AG10803 (cell line): ENCODE results near the gene TMEM108.

Source experiments
- DNase-seq: peaks from one replicate; pipeline ENCODE4 v3.0.0; 2010; ENCODE audit warnings: low read depth
- H3K4me3 ChIP-seq: 2 replicates; pipeline ENCODE4 v1.5.1; 2011; ENCODE audit warnings: mild to moderate bottlenecking, low read length, control low read depth
- TF ChIP-seq, protein P1 (sequence below): conservative IDR thresholded peaks from 2 replicates; pipeline ENCODE4 v1.5.1; 2011; ENCODE audit warnings: mild to moderate bottlenecking, low read length, control low read depth, inconsistent platforms

TMEM108 gene

DNA sequence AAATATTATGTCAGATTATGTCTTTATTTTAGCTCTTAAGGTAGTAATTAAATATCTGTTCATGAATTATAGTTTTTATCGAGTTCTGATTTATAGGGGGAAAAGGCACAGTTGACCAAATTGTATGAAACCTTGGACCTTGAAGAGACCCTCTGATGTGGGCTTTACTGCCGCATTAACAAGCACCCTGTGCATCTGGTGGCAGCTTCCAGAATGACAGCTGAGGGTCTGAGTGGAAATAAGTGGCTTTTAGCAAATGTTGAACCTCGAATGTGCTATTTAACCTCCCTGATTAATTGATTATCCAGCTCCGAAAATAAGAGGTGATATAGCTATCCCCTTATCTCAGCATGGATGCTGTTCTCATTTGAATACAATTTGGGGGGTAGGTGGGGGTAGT is 87.0 kb downstream of the TMEM108 start:
- TF ChIP-seq, protein P1, sequence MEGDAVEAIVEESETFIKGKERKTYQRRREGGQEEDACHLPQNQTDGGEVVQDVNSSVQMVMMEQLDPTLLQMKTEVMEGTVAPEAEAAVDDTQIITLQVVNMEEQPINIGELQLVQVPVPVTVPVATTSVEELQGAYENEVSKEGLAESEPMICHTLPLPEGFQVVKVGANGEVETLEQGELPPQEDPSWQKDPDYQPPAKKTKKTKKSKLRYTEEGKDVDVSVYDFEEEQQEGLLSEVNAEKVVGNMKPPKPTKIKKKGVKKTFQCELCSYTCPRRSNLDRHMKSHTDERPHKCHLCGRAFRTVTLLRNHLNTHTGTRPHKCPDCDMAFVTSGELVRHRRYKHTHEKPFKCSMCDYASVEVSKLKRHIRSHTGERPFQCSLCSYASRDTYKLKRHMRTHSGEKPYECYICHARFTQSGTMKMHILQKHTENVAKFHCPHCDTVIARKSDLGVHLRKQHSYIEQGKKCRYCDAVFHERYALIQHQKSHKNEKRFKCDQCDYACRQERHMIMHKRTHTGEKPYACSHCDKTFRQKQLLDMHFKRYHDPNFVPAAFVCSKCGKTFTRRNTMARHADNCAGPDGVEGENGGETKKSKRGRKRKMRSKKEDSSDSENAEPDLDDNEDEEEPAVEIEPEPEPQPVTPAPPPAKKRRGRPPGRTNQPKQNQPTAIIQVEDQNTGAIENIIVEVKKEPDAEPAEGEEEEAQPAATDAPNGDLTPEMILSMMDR = no peak
- H3K4me3 ChIP-seq = no peak overlapping the region
- DNase-seq = no peak

DNA sequence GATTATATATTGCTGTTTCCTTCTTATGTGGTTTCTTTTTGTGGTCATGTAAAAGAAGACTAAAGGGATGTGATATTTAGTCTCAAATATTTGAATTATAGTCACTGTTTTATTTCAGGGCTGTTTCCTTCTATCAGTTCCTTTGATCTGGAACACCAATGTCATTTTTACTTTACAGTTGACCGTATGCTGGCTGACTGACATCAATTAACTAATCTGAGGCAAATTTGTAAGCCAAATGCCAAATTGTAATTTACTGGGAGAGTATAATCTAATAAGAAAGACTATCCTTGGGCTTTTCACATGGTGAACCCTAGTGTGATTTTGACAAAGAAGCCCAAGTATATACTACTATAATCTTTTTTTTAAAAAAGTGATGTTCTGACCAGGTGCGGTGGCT is 87.6 kb downstream of the TMEM108 start:
- H3K4me3 ChIP-seq = no peak overlapping the region
- TF ChIP-seq, protein P1 = no peak
- no peak for DNase-seq

DNA sequence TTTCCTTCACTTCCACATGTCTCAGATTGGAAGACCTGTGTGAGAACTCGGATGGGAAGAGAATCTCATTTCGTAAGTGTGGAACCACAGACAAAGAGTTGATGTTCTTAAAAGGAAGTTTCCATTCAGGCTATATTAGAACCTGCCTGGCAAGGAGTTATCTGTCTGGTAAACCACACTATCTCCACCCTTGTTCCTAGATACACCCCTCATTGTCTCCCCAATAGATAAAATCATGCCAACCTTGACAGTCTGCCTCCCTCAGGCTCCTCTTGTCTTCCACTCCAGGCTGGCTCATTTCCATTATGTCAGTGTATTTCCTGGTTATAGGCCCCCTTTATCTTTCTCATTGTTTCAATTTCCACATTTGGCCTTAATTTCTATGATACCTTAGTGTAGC is 89.2 kb downstream of the TMEM108 start:
- no peak for DNase-seq
- TF ChIP-seq, protein P1 = no peak
- H3K4me3 ChIP-seq = no peak overlapping the region

DNA sequence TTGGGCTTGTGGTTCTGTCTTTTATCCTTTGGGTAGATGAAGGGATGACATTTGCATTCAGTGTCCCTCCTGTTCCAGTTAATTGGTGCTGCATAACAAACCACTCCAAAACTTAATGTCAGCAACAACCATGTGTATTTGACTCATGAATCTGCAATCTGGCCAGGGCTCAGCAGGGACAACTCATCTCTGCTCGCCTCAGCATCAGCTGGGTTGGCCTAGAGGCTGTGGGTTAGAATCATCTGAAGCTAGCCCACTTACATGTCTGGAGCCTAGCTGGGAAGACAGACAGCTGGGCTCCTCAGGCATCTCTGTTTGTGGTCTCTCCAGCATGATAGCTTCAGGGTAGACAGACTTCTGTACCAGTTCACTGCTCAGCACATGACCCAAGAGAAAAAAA is 92.0 kb downstream of the TMEM108 start:
- peak; percentile 8 for DNase-seq
- no peak overlapping the region for H3K4me3 ChIP-seq
- TF ChIP-seq, protein P1 = no peak

DNA sequence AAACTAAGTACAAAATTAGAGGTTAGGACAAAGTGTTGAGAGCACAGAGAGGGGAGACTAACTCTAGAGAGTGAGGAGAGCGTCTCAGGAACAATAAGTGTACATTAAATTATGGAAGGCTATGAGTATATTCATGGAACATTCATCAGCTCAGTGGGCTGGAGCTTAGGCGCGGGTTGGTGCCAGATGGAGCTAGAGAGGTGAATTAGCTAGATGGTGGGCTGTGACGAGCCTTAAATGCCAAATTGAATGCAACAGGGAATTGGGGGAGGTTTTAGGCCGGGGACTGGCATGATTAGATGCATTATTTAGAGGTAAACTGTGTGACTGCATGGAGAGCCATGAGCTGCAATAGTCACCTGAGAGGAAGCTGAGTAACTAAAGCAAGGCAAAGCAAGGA is 97.1 kb downstream of the TMEM108 start:
- no peak for DNase-seq
- H3K4me3 ChIP-seq = no peak overlapping the region
- TF ChIP-seq, protein P1 = no peak

DNA sequence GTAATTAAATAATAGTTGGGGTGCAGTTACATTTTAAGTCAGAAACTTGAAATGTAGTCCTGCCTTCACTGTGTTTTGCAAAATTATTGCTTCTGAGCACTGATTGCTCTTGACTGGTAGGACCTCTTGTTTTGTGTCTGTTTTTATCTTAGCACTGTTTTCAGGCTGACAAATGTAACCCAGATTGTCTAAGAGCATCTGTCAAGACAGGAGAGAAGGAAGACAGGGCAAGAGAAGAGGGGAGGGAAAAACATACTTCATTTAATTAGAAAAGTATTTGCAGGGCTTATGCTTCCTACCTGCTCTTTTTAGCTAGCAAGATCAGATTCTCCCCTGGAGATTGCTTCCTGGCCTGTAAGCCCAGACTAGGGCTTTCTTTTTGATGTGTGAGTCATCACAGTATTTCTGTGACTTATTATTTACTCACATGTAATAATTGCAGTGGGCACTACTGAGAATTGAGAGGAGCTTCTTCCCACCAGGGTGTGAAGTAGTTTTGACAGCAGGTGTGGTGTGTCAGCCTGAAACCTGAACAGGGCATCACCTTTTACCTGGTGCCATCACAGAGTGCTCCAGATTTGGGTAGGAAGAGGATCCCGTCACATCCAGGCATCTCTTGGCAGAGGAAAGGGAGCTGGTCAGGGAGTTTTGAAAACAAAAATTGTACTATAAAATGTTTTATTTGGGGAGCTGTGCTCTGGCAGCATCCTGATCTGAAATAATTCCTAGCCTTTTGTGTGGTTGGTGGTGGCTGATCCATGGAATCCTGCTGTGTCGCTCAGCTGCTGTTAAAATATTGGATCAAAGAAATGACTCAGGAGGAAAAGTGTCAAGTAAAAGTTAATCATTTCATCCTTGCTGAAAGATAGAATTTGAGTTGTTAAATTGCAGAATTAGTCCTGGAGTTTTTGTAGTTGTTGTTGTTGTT is 98.2 kb downstream of the TMEM108 start:
- H3K4me3 ChIP-seq = no peak overlapping the region
- DNase-seq = no peak
- TF ChIP-seq, protein P1 = no peak
